DOHH2 (cell line): ENCODE results near the gene EPS8L2.

Experiments used
- H3F3A ChIP-seq: fragments of 200-600 bp; sonication (generic), shearing (Covaris generic); 2 replicates; pipeline ENCODE4 v1.6.0; 2016; ENCODE audit warnings: antibody characterized with exemption, mild to moderate bottlenecking; ENCODE audit not compliant: control insufficient read depth, insufficient read depth
- H3K27ac ChIP-seq: fragments of 200-600 bp; sonication (generic); 2 replicates; pipeline ENCODE4 v1.5.1; 2014; ENCODE audit warnings: low read depth, mild to moderate bottlenecking, low read length, moderate library complexity
- H3K27me3 ChIP-seq: fragments of 200-600 bp; sonication (generic); 2 replicates; pipeline ENCODE4 v1.6.1; 2014; ENCODE audit warnings: mild to moderate bottlenecking, low read length, mixed read lengths; ENCODE audit not compliant: control insufficient read depth
- H3K36me3 ChIP-seq: fragments of 200-600 bp; sonication (generic); 2 replicates; pipeline ENCODE4 v1.6.1; 2014; ENCODE audit warnings: mild to moderate bottlenecking, low read length, moderate library complexity, mixed read lengths; ENCODE audit not compliant: control insufficient read depth
- H3K4me1 ChIP-seq: fragments of 200-600 bp; sonication (generic); 2 replicates; pipeline ENCODE4 v1.6.1; 2014; ENCODE audit warnings: mild to moderate bottlenecking, low read length, mixed read lengths; ENCODE audit not compliant: control insufficient read depth
- H3K4me2 ChIP-seq: fragments of 200-600 bp; sonication (generic); 2 replicates; pipeline ENCODE4 v1.6.0; 2014; ENCODE audit warnings: mild to moderate bottlenecking, low read length, moderate library complexity
- H3K4me3 ChIP-seq: fragments of 200-600 bp; sonication (generic); 2 replicates; pipeline ENCODE4 v1.5.1; 2014; ENCODE audit warnings: mild to moderate bottlenecking, low read length, mixed read lengths
- H3K79me2 ChIP-seq: fragments of 200-600 bp; sonication (generic); 2 replicates; pipeline ENCODE4 v1.6.1; 2014; ENCODE audit warnings: mild to moderate bottlenecking, low read length, mixed read lengths; ENCODE audit not compliant: control insufficient read depth
- H3K9me2 ChIP-seq: fragments of 200-600 bp; sonication (generic); replicated peaks from 2 replicates; pipeline ENCODE4 v1.6.1; 2014; ENCODE audit warnings: mild to moderate bottlenecking, low read length, mixed read lengths; ENCODE audit not compliant: control insufficient read depth
- H3K9me3 ChIP-seq: fragments of 200-600 bp; sonication (generic); 2 replicates; pipeline ENCODE4 v1.6.1; 2014; ENCODE audit warnings: antibody characterized with exemption, low read length, mixed read lengths; ENCODE audit not compliant: control insufficient read depth, insufficient read depth
- H4K20me1 ChIP-seq: fragments of 200-600 bp; sonication (generic); 2 replicates; pipeline ENCODE4 v1.6.0; 2014; ENCODE audit warnings: low read depth, mild to moderate bottlenecking, antibody characterized with exemption, low read length, moderate library complexity; ENCODE audit not compliant: control insufficient read depth, insufficient read depth
- EZH2phosphoT487 ChIP-seq: fragments of 200-600 bp; sonication (generic); IDR thresholded peaks from 2 replicates; pipeline ENCODE4 v1.6.1; 2017; ENCODE audit warnings: borderline replicate concordance, mild to moderate bottlenecking, antibody characterized with exemption, low read length, moderate library complexity, mixed read lengths
- TF ChIP-seq, protein P1 (sequence below): fragments of 200-600 bp; sonication (generic); IDR thresholded peaks from one replicate; pipeline ENCODE4 v1.5.1; 2014; ENCODE audit warnings: antibody characterized with exemption, mild to moderate bottlenecking, low read depth, low read length; ENCODE audit not compliant: poor library complexity, severe bottlenecking

Gene EPS8L2

DNA sequence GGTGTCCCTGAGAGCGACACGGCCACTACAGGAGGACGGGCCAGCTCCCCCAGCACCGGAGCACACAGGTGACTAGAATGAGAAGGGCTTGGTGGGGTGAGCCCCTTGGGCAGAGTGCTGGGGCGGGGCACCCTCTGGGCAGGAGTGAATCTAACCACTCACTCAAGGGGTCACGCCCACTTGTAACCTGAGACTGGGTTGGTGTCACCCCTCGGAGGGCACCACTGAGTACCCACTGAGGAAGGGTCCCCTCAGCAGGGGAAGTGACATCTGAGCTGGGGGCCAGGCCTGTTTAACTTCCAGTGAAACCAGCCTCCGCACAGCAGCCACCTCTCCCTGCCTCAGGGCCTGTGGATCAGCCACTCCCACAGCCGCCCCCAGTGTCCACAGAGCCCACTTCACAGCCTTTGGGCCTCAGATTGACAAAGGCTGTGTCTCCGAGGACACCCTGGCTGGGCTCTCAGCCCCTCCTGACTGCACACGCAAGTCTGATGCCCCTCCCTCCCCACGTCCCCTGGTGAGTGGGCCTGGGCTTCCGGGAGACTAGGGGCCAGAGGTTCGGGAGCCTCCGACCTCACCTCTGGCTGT lies 65.7 kb downstream of the EPS8L2 start:
- H3K79me2 ChIP-seq: peaks cover 44% of the 10 kb centered on the region
- no peaks in the 10 kb centered on the region for H3K9me2 ChIP-seq
- TF ChIP-seq EZH2phosphoT487: no peak
- H3K9me3 ChIP-seq: no peaks in the 10 kb centered on the region
- H3K27ac ChIP-seq: no peak overlapping the region
- no peak overlapping the region for H3K4me2 ChIP-seq
- H4K20me1 ChIP-seq: peaks cover 1% of the 10 kb centered on the region; the same call in 1 of the 2 replicates
- peaks cover 6% of the 10 kb centered on the region for H3K4me1 ChIP-seq
- H3K27me3 ChIP-seq: no peaks in the 10 kb centered on the region
- H3K4me3 ChIP-seq: no peak overlapping the region
- peaks cover 5% of the 10 kb centered on the region for H3F3A ChIP-seq
- H3K36me3 ChIP-seq: peaks cover 66% of the 10 kb centered on the region

DNA sequence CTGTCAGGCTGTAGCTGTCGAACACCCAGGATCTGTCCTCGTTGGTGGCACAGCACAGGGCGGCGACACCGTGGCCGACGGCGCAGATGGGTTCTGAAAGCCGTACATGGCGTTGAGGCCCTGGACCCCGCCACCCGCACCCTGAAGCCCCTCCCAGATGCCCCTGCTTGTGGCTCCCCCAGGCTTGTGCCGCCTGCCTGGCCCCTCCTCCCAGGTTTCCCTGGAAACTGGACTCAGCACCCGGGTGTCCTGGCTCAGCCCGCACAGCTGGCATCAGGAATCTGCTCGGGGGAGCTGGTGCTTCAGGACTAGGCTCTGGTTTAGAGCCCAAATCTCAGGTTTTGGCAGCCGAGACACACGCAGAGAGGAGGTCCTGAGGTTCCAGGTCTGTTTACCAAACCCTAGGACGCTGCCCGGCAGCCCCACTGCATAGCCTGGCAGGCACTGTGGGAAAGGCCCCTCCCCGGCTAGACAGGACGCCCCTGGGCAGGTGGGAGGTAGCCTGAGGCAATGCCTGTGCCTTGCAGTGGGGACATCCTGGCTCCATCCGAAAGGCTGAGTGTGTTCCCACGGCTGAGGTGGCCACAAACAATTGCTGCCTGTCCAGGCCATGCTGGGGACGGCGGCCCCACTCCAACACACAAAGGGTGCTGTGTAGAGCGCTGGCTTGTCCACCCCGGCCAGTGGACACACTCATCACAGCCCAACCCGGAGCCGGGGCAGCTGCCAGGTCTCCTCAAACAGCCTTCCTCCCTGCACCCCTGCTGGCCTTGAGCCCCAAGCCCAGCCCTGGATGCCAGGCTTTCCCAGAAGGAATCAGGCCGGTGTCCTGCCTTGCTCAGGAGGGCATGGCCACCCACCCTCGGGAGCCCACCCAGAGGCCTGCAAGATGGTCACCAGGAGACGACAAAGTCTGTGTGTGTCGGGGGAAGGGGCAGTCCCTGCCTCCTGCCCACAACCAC lies 66.7 kb downstream of the EPS8L2 start:
- peaks cover 59% of the 10 kb centered on the region for H3K36me3 ChIP-seq
- H4K20me1 ChIP-seq: no peaks in the 10 kb centered on the region; the same call in 1 of the 2 replicates
- H3K27me3 ChIP-seq: no peaks in the 10 kb centered on the region
- no peaks in the 10 kb centered on the region for H3F3A ChIP-seq
- no peaks in the 10 kb centered on the region for H3K9me2 ChIP-seq
- TF ChIP-seq, protein P1, sequence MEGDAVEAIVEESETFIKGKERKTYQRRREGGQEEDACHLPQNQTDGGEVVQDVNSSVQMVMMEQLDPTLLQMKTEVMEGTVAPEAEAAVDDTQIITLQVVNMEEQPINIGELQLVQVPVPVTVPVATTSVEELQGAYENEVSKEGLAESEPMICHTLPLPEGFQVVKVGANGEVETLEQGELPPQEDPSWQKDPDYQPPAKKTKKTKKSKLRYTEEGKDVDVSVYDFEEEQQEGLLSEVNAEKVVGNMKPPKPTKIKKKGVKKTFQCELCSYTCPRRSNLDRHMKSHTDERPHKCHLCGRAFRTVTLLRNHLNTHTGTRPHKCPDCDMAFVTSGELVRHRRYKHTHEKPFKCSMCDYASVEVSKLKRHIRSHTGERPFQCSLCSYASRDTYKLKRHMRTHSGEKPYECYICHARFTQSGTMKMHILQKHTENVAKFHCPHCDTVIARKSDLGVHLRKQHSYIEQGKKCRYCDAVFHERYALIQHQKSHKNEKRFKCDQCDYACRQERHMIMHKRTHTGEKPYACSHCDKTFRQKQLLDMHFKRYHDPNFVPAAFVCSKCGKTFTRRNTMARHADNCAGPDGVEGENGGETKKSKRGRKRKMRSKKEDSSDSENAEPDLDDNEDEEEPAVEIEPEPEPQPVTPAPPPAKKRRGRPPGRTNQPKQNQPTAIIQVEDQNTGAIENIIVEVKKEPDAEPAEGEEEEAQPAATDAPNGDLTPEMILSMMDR: no peak
- no peaks in the 10 kb centered on the region for H3K9me3 ChIP-seq
- H3K4me3 ChIP-seq: no peak overlapping the region
- peaks cover 52% of the 10 kb centered on the region for H3K79me2 ChIP-seq
- no peak overlapping the region for H3K4me2 ChIP-seq
- peaks cover 6% of the 10 kb centered on the region for H3K4me1 ChIP-seq
- no peak overlapping the region for H3K27ac ChIP-seq

DNA sequence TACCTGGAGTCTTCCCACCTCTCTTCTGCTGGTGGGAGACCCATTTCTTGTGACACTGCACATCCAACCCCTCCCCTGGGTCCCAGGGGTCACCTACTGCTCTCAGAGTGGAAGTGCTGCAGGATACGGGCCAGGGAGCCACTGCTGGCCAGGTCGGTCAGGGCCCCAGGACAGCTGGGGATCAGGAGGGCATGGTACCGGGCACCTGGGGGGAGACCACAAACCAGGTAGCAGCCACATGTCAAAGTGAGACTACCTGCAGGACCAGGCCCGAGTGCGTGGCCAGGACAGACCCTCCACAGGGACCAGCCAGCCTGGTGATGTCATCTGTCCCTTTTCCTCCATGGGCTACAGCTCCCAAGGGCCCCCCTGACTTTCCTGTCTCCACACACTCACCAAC lies 67.4 kb downstream of the EPS8L2 start:
- Histone ChIP-seq H3K4me1 (peaks cover 11% of the 10 kb centered on the region), H3K4me3 (no peak overlapping the region), H3K9me3 (no peaks in the 10 kb centered on the region), H4K20me1 (no peaks in the 10 kb centered on the region; the same call in 1 of the 2 replicates), H3K79me2 (peaks cover 60% of the 10 kb centered on the region), H3K9me2 (no peaks in the 10 kb centered on the region), H3K27me3 (no peaks in the 10 kb centered on the region), H3K4me2 (no peak overlapping the region), H3K36me3 (peaks cover 62% of the 10 kb centered on the region), H3F3A (no peaks in the 10 kb centered on the region), H3K27ac (no peak overlapping the region)
- no peak for TF ChIP-seq EZH2phosphoT487
- TF ChIP-seq, protein P1: no peak

DNA sequence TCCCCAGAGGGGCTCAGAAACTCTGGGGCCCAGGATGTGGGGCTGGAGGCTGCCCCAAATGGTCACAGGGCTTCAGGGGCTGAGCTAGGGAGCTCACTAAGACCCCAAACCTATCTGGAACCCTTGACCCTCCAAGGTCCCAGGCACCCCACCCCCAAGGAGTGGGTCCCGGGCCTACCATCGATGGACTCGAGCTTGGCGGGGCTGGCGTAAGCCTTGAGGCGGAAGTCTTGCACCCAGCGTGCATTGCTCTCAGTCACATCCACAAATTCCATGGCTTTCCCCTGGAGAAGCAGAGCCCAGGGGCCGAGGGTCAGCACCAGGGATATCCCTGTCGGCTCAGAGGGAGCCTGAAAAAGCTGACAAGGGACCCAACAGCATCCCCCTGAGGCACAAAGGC lies 67.8 kb downstream of the EPS8L2 start:
- Histone ChIP-seq H3K4me2 (no peak overlapping the region), H3K9me2 (no peaks in the 10 kb centered on the region), H3K27ac (no peak overlapping the region), H4K20me1 (no peaks in the 10 kb centered on the region; the same call in 1 of the 2 replicates), H3K36me3 (peaks cover 63% of the 10 kb centered on the region), H3K4me1 (peaks cover 15% of the 10 kb centered on the region), H3F3A (no peaks in the 10 kb centered on the region), H3K4me3 (no peak overlapping the region), H3K79me2 (peaks cover 64% of the 10 kb centered on the region), H3K9me3 (no peaks in the 10 kb centered on the region), H3K27me3 (no peaks in the 10 kb centered on the region)
- no peak for TF ChIP-seq EZH2phosphoT487
- TF ChIP-seq, protein P1: no peak
